Stimulated activated CD4-positive, alpha-beta T cell treated with anti-CD3 and anti-CD28 coated beads, Interleukin-2, amount 100 ng/mL, for 48 hours (primary cell): Measurements from ENCODE around the gene ZSCAN31.
A peak's percentile ranks its signal among the peaks of the same experiment; 100 is the strongest.
"Not testable (repeated sequence)": the region's sequence is repeated elsewhere in the genome, so short reads cannot be mapped to it uniquely, and the experiment has no call there.

ENCODE experiments used
- DNase-seq, 2 donors: peaks; one replicate each; pipeline ENCODE4 v3.0.0-alpha.2; 2020

Gene ZSCAN31

GRCh38 chr6:28335564-28336283 lies at the start of gene ZSCAN31:
Gene ZSCAN31 (minus strand): TSS chr6:28336148. CDS start chr6:28329683, 6,465 bp downstream.
- peak; percentile 59 to 63 for DNase-seq

GRCh38 chr6:28384143-28384533 lies 48.2 kb upstream of the ZSCAN31 start:
- no peak for DNase-seq

GRCh38 chr6:28383235-28384142 lies 47.5 kb upstream of the ZSCAN31 start:
- DNase-seq: peak in 1 of 2 donors; percentile 7

- DNase-seq: no peak
These were observed 44.4 kb upstream of the ZSCAN31 start for GRCh38 chr6:28380381-28380780.

- DNase-seq: no peak
These were observed 42.7 kb upstream of the ZSCAN31 start for GRCh38 chr6:28378644-28379043.

GRCh38 chr6:28377879-28378278 lies 41.9 kb upstream of the ZSCAN31 start:
- no peak for DNase-seq

GRCh38 chr6:28373925-28374324 lies 38.0 kb upstream of the ZSCAN31 start:
- DNase-seq: no peak

GRCh38 chr6:28371706-28372451 lies 35.9 kb upstream of the ZSCAN31 start:
- DNase-seq: no peak

GRCh38 chr6:28371280-28371679 lies 35.3 kb upstream of the ZSCAN31 start:
- no peak for DNase-seq

GRCh38 chr6:28370440-28370839 lies 34.5 kb upstream of the ZSCAN31 start:
- no peak for DNase-seq

- DNase-seq: no peak
These were observed 33.5 kb upstream of the ZSCAN31 start for GRCh38 chr6:28369463-28369862.

- no peak for DNase-seq
These were observed 32.6 kb upstream of the ZSCAN31 start for GRCh38 chr6:28368522-28368921.

GRCh38 chr6:28365590-28365989 lies 29.6 kb upstream of the ZSCAN31 start:
- DNase-seq: not testable (repeated sequence)

- DNase-seq: no peak
These were observed 25.0 kb upstream of the ZSCAN31 start for GRCh38 chr6:28360961-28361360.

- not testable (repeated sequence) for DNase-seq
These were observed 23.6 kb upstream of the ZSCAN31 start for GRCh38 chr6:28359562-28359961.

GRCh38 chr6:28357036-28357435 lies 21.1 kb upstream of the ZSCAN31 start:
- DNase-seq: no peak

- no peak for DNase-seq
These were observed 20.7 kb upstream of the ZSCAN31 start for GRCh38 chr6:28356666-28357020.

- DNase-seq: peak; percentile 56 to 69
These were observed 20.1 kb upstream of the ZSCAN31 start for GRCh38 chr6:28355743-28356665.

GRCh38 chr6:28354688-28355554 lies 19.0 kb upstream of the ZSCAN31 start:
- no peak for DNase-seq

- DNase-seq: no peak
These were observed 18.2 kb upstream of the ZSCAN31 start for GRCh38 chr6:28353981-28354676.

- no peak for DNase-seq
These were observed 17.4 kb upstream of the ZSCAN31 start for GRCh38 chr6:28353356-28353755.
